CD4-positive, alpha-beta T cell treated with Interleukin-1 beta for 1 hour (primary cell): Measurements from ENCODE around the gene LUC7L.
A peak's percentile ranks its signal among the peaks of the same experiment; 100 is the strongest.
"Not testable (repeated sequence)": the region's sequence is repeated elsewhere in the genome, so short reads cannot be mapped to it uniquely, and the experiment has no call there.

Experiments used
- DNase-seq, 2 donors: peaks; one replicate each; pipeline ENCODE4 v3.0.0-alpha.2; 2020 to 2022

Gene LUC7L

DNA sequence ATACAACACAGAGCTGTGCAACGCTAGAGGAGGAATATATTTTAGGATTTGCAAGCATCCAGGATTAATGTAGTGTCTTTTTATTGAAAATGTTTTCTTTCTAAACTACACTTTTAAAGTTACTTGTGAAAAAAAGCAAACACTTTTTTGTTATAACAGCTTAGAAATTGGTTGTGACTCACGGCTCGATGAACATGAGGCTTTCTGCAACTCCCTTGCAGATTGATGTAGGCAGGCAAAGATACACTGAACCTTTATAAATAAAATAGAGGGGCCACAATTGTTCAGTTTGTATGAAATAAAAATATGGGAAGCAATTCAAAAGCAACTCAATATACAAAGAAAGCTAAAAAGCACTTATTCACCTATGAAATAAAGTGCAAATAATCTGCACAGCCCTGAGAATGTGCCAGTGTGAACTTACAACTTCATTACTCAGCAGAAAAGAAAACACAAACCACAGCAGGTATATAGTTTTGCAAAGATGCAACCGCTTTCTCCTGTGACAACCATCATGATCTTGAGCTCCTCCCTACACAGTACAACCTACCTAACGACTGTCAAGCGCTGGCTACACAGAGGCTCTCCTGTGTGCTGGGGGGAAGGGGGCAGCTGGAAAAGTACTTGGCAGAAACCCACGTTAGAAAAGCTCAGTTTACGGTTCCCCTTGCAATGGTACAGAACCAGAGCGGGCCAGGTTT, 948 bp downstream of the LUC7L start:
- no peak for DNase-seq

DNA sequence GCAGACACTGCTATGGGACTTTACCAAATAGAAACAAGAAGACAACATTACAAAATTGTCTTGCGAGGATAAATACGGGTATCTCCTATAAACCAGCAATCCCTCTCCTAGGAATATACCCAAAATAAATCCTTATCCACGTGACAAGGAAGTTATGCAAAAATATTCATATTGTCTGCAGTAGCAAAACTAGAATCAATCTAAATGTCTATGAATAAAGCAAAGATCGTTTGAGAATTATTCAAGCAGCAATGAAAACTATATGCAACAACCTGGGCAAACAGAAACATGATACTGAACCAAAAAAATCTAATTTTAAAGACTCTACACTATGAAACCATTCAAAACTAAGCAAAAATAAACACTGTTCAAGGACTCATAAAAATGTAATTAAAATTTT, 9.2 kb downstream of the LUC7L start:
- DNase-seq, result no peak

DNA sequence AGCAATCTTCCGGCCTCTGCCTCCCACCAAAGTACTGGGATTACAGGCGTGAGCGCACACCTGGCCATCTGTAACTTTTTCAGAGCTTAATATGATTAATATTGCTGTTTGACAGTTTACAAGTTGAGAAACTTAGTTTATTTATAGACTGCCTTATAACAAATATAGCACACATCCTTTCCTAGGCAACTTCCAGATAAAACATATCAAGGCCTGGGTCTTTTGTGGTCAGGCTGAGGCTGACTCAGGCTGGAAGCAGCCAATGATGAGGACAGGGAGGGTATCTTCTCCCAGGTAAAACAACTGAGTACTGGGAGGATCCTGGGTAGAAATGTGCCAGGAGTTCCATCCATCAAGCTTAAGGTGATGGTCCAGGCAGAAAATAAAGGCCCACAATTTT, 16.2 kb downstream of the LUC7L start:
- DNase-seq, result no peak

DNA sequence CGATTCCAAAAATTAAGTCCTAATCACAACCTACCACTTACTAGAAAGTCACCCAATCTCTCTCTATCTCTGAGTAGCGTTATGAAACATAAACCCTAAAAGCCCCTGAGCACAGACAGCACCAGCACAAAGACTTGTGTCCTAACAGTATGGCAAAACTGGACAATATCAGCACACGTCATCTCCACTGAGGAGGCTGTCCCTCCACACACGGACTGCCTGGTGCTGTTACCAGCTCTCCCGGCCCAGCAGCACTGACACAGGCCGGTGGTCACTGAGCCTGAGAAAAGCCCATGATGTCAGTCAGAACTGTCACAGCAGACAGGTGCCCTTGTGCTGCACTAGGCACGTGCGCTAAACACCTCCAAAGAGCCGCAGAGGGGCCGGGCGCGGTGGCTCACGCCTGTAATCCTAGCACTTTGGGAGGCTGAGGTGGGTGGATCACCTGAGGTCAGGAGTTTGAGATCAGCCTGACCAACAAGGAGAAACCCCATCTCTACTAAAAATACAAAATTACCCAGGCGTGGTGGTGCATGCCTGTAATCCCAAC, 17.5 kb downstream of the LUC7L start:
- not testable (repeated sequence) for DNase-seq

DNA sequence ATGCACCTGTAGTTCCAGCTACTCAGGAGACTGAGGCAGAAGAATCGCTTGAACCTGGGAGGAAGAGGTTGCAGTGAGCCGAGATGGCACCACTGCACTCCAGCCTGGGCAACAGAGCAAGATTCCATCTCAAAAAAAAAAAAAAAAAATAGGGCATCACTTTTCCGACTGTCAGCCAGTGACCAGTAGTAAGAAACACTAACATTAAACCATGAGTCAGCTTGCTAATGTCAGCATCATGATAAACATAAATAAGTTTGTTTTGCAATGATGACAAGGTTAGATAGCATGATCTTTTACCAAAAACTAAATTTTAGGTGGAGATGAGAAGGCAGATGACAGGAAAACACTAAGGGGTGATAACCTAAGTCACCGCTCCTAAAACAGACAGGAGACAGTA, 19.9 kb downstream of the LUC7L start:
- not testable (repeated sequence) for DNase-seq

DNA sequence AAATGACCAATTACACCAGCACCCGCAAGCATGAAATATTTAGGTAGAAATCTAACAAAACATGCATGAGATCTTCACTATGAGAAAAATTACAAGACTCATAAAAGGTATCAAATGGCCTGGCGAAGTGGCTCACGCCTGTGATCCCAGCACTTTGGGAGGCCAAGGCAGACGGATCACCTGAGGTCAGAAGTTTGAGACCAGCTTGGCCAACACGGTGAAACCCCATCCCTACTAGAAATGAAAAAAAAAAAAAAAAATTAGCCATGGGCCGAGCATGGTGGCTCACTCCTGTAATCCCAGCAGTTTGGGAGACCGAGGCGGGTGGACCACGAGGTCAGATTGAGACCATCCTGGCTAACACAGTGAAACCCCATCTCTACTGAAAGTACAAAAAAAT, 25.2 kb downstream of the LUC7L start:
- DNase-seq, result not testable (repeated sequence)

DNA sequence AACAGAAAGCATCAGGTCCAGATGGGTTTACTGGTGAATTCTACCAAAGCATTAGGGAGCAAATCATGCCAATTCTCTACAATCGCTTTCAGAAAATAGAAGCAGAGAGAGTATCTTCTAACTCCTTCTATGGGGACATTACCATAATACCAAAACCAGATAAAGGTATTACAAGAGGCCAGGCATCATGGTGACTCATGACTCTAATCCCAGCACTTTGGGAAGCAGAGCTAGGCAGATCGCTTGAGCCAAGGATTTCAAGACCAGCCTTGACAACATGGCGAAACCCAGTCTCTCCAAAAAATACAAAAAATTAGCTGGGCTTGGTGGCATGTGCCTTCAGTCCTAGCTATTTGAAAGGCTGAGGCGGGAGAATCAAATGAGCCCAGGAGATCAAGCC, 26.0 kb downstream of the LUC7L start:
- no peak for DNase-seq

DNA sequence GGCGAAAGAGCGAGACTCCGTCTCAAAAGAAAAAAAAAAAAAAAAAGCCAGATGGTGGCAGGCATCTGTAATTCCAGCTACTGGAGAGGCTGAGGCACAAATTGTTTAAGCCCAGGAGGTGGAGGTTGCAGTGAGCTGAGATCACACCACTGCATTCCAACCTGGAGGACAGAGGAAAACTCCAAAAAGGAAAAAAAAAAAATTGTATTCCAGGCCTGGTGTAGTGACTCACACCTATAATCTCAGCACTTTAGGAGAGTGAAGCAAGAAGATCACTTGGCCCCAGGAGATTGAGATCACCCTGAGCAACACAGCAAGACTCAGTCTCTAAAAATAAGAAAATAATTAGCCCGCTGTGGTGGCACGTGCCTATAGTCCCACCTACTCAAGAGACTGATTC, 28.9 kb downstream of the LUC7L start:
- DNase-seq, result no peak

DNA sequence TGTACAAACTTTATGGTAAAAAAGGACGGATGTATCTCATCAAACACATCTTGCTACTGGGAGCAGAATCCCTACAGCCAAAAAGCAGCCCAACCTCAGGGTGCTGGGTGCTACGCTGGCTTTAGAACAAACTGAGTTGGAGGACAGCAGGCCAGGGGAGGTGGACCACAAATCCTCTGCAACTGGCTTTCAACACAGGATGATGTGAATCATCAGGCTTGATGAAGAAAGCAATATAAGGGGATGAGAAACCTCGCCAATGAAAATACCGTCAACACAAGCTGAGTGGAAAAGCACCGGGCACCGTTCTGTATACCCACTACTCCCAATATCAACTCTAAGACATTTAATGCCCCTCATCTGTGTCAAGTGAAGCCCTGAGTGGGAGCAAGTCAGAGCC, 34.7 kb downstream of the LUC7L start:
- no peak for DNase-seq

DNA sequence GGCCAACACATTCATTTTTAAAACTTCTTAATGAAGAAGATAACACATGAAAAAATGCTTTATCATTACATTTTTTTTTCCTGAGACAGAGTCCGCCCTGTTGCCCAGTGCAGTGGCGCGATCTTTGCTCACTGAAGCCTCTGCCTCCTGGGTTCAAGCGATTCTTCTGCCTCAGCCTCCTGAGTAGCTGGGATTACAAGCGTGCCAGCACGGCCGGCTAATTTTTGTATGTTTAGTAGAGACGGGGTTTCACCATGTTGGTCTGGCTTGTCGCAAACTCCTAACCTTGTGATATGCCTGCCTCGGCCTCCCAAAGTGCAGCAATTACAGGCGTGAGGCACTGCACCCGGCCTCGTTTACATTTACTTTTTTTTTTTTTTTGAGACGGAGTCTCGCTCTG, 35.8 kb downstream of the LUC7L start:
- DNase-seq, result no peak

DNA sequence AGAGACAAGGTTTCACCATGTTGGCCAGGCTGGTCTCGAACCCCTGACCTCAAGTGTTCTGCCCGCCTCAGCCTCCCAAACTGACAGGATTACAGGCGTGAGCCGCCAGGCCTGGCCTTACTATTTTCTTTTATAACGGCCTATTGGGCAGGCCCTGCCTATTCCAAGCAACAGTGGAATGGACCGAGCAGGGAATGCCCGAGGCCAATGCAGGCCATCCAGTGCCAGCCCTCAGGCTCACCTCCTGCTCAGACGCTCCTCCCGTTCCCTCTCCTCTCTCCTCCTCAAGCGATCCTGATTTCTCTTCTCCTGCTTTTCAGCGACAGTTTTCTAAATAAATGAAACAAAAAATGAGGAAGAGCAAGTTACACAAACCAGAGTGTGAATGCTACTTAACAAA, 36.6 kb downstream of the LUC7L start:
- DNase-seq, result no peak

DNA sequence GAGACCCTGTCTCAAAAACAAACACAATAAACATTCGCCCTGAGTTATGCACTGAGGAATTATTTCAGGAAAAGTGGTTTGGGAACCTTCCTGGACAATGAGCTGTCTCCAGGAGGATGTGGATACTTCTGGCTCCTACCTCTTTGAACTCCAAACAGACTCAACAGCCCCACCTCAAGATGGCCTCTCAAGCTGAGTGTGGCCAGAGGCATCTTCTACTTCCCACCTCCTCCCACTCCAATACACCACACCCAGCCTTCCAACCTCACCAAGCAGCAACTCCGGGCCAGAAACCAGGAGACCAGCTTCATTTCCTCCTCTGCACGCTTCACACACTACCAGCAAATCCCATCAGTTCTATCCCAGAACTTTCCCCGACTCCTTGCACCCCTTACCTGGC, 37.4 kb downstream of the LUC7L start:
- DNase-seq, result no peak

DNA sequence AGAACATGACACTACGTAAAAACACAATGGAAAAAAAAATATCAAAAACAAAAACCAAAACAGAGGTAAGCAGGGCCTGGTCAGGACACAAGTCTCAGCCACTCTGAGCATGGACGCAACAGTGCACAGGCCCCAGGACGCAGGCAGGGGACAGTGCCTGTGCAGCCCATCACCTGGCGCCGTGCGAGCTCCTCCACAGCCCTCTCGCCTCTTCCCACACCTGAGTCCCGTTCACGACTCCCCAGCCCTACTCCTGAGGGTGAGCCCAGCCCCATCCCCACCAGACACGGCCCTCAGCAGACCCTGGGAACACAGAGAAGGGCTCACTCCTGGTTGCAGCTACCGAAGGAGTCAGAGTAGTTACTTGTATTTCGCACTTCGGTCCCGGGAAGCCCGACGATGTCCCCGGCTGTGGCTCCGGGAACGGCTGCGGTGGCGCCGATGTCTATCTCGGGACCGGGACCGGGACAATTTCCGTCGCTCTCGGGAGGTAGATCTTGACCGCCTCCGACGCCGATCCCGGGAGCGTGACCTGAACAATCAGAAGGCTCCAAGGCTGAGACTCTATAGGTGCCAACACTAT, 39.6 kb downstream of the LUC7L start:
- DNase-seq, result no peak

DNA sequence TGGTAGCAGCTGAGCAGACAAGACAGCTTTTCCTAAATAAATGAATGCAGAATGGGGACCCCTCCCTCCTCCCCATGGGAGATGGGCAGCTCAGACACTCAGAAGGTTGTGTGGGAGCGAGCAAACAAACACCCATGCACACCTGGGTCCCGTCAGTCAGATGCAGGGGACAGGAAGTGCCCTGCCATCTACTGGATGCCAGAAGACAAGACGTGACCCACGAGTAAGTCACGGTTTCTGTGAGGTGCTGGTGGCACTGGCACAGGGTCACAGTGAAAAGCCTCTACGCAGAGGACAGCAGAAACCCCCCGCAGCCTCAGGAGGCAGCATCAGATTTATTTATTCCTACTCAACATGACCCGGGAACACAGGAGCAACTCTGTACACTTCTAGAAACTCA, 40.6 kb downstream of the LUC7L start:
- peak in 1 of 2 donors; percentile 24 for DNase-seq

DNA sequence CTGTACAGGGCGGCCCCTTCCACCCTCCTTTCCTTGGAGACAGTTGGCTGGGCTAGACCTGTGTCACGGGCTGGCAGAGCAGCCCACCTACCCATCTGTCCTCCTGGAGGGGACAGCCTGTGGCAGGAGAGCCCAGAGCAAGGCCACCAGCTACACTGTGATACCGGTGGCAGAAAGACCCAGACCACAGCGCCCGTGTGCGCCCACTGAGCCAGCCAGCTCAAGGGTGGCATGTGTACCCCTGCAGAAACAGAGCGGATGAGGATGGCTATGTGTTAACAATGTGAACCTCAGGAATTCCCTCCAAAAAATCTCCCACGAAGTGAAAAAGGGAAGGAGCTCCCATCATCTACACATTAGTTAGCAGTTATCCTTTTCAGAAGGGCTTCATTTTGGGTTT, 41.9 kb downstream of the LUC7L start:
- no peak for DNase-seq

DNA sequence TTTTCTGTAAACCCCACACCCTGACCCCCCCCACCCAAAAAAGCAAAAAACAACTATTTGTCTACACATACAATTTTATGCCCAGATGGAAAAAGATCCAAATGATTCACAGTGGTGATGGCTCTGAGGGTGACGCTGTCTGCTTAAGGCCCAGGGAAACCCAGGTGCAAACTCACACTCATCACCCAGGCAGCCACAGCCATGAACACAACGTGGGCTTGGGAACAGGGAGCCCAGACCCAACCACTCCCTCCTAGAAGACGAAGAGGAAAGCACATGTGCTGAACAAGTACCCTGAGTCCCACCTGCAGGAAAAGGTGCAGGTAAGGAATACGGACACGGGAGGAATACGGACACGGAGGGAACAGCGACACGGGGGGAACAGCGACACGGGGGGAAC, 43.6 kb downstream of the LUC7L start:
- DNase-seq, result no peak

DNA sequence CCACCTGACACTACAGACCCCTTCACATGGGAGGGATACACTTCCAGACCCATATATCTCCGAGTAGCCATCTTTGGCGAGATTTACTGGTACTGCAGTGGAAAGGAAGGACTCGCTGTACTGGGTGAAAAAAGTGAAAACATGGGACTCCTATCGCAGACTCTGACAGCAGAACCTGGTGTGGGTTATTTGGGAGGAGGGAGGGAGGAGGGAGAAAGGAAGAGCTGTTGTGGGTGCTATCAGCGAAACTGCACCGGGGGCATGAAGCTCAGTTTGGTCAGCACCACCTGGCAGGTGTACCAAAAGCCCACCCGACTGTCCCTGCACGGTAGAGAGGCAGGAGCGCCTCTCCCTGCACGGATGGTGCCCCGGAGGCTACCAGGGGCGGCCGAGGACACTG, 44.0 kb downstream of the LUC7L start:
- DNase-seq, result no peak

DNA sequence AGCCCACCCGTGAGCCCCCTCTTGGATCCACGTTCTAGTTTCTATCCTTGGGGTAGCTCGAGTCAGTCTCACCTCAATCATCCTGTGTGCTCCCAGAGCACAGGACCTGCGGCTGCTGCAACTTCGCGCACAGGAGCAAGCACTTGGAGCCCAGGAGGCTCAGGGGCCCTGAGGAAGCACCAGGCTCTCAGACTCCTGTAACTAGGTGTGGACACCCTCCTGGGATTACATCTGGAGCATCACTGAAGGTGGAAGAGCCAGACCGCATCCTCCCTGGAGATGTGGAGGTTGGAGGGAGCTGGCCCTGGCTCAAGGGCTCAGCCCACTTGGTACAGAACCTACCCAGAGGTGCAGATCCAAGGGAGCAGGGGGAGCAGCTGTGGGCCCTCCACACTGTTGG, 46.2 kb downstream of the LUC7L start:
- DNase-seq, result no peak

DNA sequence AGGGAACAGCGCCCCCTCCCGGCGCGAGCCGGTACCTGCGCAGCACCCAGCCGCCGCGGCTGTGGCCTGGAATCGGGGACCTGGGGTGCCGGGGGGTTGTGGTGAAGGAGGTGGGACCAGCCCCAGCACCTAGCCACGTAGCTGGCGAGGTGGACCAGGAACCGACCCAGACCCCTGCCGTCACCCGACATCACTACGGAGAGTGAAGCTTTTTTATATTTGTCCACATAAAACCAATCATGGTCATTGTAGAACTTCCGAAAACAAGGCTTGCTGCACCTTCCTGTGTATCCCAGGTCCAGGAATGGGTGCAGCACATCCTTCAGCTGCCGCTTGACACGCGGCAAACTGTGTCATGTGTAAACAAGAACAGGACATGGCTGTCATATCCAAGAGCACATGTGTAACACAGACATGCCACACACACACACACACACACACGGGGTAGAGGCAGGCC, 47.7 kb downstream of the LUC7L start:
- no peak for DNase-seq

DNA sequence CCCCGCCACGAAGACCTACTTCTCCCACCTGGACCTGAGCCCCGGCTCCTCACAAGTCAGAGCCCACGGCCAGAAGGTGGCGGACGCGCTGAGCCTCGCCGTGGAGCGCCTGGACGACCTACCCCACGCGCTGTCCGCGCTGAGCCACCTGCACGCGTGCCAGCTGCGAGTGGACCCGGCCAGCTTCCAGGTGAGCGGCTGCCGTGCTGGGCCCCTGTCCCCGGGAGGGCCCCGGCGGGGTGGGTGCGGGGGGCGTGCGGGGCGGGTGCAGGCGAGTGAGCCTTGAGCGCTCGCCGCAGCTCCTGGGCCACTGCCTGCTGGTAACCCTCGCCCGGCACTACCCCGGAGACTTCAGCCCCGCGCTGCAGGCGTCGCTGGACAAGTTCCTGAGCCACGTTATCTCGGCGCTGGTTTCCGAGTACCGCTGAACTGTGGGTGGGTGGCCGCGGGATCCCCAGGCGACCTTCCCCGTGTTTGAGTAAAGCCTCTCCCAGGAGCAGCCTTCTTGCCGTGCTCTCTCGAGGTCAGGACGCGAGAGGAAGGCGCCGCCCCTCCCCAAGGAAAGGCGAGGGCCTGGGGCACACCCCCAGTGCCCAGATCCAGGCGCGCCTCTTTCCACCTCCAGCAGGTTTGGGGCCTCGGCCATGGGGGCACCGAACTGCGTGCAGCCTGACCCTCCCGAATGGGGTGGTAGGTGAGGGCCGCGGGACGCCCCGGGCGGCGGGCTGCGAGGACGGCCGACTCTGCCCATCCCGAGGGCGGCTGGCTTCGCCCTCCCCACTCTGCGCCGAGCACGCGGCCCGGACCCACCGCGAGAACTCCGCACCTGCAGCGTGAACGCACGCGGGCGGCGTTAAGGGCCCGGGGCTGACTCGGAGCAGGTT, 48.3 kb downstream of the LUC7L start:
- DNase-seq, result peak; percentile 80 to 86

DNA sequence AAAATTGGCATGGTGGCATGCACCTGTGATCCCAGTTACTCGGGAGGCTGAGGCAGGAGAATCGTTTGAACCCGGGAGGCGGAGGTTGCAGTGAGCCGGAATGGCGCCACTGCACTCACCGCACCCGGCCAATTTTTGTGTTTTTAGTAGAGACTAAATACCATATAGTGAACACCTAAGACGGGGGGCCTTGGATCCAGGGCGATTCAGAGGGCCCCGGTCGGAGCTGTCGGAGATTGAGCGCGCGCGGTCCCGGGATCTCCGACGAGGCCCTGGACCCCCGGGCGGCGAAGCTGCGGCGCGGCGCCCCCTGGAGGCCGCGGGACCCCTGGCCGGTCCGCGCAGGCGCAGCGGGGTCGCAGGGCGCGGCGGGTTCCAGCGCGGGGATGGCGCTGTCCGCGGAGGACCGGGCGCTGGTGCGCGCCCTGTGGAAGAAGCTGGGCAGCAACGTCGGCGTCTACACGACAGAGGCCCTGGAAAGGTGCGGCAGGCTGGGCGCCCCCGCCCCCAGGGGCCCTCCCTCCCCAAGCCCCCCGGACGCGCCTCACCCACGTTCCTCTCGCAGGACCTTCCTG, 49.1 kb downstream of the LUC7L start, which contains the start of gene HBQ1:
Gene HBQ1 (plus strand): TSS at position 359 of the 575 bp plus-strand sequence. CDS start 28 bp downstream, at position 387.
- DNase-seq, result peak; percentile 28 to 31

DNA sequence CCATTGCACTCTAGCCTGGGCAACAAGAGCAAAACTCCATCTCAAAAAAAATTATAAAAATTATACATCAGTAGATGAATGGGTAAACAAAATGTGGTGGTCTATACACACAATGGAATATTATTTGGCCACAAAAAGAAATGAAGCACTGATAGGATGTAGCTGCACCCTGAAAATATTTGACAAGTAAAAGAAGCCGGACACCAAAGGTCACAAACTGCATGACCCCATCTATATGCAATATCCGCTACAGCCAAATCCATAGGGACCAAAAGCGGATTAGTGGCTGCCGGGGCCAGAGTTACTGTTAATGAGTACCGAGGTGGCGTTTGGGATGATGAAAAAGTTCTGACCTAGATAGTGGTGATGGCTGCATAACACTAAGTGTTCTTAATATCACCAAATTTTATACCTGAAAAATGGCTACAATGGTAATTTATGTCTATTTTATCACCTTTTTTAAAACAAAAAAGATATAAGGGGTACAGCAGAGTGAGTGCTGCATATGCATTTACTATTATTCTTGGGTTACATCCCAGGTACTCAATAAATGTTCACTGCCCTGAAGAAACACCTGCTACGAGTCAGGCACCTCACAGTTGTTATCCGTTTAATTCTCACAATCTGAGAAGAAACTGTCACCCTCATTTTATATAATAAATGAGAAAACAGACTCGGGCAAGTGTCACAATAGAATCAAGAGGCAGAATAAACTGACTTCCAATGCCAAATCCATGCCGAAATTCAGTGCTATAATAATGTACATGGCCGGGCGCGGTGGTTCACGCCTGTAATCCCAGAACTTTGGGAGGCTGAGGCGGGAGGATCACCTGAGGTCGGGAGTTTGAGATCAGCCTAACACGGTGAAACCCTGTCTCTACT, 49.8 kb downstream of the LUC7L start:
- no peak for DNase-seq
